ENCODE data around the gene MAML2. TPM values are rescaled to one million over a fixed set of nuclear protein-coding genes. Genes with fewer than 3 reads are reported as not detected.

The MAML2 gene
- total RNA-seq, 4 donors from 2014 or later: 4.7 to 21.7 (median 7.3) TPM

DNA sequence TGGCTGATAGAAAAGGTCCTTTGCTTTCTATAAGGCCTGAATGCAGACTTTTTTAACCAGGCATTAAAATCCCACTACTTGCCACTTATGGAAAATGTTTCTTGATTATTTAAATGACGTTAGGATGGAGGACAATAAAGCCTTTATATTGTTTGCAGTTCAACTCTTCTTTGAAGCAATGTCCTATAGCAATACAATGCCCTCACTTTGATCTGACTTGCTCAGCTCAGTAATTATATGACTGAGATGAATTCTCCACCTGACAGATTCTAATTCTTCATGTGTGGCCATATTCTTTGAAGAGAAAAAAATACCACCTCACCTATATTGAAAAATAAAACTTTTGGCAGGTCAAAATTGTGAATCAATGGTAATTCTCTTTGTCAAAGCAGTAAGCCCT, 237.1 kb downstream of the MAML2 start:
- DNase-seq: no peak
- H3K27ac ChIP-seq: no peak overlapping the region
- H3K27me3 ChIP-seq: no peaks in the 10 kb centered on the region
- intact Hi-C loops (cut with DNase I): no loop called here
- H3K4me3 ChIP-seq: no peak overlapping the region
- H3K36me3 ChIP-seq: no peaks in the 10 kb centered on the region
- 49 to 52% methylated on average over 1 of the region's 1 CpG for WGBS, 2 donors
- peaks cover 0 to 38% (median 8%) of the 10 kb centered on the region in 3 donors for H3K4me1 ChIP-seq
- no peaks in the 10 kb centered on the region for H3K9me3 ChIP-seq
- TF ChIP-seq POLR2A (IDR thresholded peaks at IDR 0.05): no peak

DNA sequence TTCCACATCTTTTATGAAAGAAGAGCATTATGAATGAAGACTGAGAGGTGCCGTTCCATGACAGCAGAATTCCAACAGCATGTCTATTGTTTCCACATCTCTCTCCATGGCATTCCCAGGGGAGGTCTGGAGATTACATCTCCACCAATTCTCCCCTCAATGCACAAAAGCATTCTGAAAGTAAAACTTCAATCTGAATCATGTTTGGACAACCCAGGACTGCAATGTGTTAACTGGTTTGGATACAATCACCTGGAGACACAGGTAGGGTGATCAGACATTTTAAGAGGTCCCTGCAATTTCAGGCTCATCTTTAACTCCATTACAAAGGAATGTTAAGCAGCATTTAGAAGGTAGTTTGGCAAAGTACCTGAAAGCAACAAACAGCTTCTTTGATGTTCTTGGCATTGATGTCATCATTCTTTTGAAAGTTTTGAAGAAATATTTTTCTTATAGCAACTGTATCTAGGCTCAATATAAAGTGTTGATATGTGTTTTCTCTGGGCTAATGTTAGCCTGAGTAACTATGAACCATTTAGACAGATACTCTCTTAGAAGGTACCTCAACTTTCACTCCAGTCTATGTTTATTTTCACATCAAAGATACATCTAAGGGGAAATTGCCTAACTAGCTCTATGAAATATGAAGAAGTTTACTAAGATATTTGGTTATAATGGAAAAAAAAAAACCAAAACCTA, 237.6 kb downstream of the MAML2 start:
- TF ChIP-seq, protein P1, sequence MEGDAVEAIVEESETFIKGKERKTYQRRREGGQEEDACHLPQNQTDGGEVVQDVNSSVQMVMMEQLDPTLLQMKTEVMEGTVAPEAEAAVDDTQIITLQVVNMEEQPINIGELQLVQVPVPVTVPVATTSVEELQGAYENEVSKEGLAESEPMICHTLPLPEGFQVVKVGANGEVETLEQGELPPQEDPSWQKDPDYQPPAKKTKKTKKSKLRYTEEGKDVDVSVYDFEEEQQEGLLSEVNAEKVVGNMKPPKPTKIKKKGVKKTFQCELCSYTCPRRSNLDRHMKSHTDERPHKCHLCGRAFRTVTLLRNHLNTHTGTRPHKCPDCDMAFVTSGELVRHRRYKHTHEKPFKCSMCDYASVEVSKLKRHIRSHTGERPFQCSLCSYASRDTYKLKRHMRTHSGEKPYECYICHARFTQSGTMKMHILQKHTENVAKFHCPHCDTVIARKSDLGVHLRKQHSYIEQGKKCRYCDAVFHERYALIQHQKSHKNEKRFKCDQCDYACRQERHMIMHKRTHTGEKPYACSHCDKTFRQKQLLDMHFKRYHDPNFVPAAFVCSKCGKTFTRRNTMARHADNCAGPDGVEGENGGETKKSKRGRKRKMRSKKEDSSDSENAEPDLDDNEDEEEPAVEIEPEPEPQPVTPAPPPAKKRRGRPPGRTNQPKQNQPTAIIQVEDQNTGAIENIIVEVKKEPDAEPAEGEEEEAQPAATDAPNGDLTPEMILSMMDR (IDR thresholded peaks at IDR 0.05): no peak
- TF ChIP-seq POLR2A (IDR thresholded peaks at IDR 0.05): no peak
- Histone ChIP-seq H3K36me3 (no peaks in the 10 kb centered on the region), H3K27ac (no peak overlapping the region), H3K27me3 (no peaks in the 10 kb centered on the region), H3K9me3 (no peaks in the 10 kb centered on the region), H3K4me3 (no peak overlapping the region), H3K4me1 (peaks cover 0 to 41% (median 8%) of the 10 kb centered on the region in 3 donors)
- 24 to 54% methylated on average over 1 of the region's 1 CpG for WGBS, 2 donors
- intact Hi-C loops (cut with DNase I): no loop called here
- DNase-seq: no peak

DNA sequence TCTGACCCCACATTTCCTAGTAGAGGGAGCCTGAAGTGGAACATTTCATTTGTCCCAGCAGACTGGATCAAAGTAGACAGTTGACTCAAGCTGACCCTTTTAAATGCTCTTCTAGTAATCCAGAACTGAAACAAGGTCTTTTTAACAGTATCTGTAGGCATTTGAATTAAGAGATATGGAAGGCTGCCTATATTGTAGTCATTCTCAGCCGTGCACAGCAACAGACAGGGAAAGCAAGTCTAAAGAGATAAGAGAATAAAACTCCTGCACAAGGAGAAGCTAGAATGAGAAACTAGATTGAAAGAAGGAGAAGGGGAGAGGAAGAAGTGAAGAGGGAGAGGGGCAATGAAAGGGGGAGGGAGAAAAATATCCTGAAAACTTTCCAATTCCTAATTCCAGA, 238.5 kb downstream of the MAML2 start:
- TF ChIP-seq, protein P1 (IDR thresholded peaks at IDR 0.05): no peak
- TF ChIP-seq POLR2A (IDR thresholded peaks at IDR 0.05): no peak
- intact Hi-C loops (cut with DNase I): no loop called here

DNA sequence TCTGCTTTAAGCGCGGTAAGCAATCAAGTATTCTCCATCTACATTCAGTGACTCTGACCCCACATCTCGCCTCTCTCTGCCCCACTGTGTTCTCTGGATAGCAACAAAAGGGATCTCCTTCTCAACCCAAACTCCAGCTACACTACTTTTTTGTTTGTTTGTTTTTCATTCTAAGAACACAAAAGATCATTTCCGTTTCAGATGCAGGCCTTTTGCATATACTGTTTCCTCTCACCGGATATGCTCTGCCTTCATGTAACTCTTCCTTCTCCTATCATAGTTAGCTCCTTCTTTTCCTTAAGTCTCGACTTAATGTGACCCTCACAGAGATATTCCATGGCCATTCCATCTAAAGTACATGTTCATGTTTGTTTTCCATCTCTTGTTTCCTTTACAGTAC, 239.3 kb downstream of the MAML2 start:
- DNase-seq: no peak
- Histone ChIP-seq H3K27me3 (no peaks in the 10 kb centered on the region), H3K9me3 (no peaks in the 10 kb centered on the region), H3K36me3 (no peaks in the 10 kb centered on the region), H3K27ac (no peak overlapping the region), H3K4me1 (peaks cover 0 to 48% (median 8%) of the 10 kb centered on the region in 3 donors), H3K4me3 (no peak overlapping the region)
- intact Hi-C loops (cut with DNase I): no loop called here
- WGBS, 2 donors: 86 to 88% methylated on average over 6 of the region's 6 CpGs
- TF ChIP-seq, protein P1 (IDR thresholded peaks at IDR 0.05): no peak
- TF ChIP-seq POLR2A (IDR thresholded peaks at IDR 0.05): no peak

More for the DNA sequence above, 238.5 kb downstream of the MAML2 start:
- no peaks in the 10 kb centered on the region for H3K27me3 ChIP-seq
- no peak for DNase-seq
- H3K36me3 ChIP-seq: no peaks in the 10 kb centered on the region
- H3K9me3 ChIP-seq: no peaks in the 10 kb centered on the region
- H3K27ac ChIP-seq: no peak overlapping the region
- H3K4me3 ChIP-seq: no peak overlapping the region
- WGBS, 2 donors: 40 to 64% methylated on average over 1 of the region's 1 CpG
- peaks cover 0 to 41% (median 8%) of the 10 kb centered on the region in 3 donors for H3K4me1 ChIP-seq

DNA sequence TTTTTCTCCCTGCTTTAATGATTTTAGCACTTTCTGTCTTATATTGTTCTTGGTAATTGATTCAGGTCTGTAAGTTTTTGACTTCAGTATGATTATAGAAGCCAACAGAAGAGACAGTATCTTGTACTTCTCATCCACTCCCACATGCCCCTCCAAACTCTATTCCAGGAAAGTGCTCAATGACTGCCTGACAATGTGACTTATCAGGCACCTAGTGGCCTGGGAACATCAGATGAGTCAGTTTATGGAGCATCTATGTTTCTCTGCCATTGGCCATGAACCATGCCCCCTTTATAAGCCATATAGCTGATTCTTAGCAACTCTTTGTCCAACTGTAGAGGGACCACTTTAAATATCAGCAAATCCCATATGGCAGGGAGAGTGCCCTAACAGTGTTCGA, 239.9 kb downstream of the MAML2 start:
- TF ChIP-seq, protein P1 (IDR thresholded peaks at IDR 0.05): no peak
- no peak for TF ChIP-seq POLR2A (IDR thresholded peaks at IDR 0.05)
- Histone ChIP-seq H3K27me3 (no peaks in the 10 kb centered on the region), H3K9me3 (no peaks in the 10 kb centered on the region), H3K27ac (no peak overlapping the region), H3K4me1 (peaks cover 0 to 54% (median 14%) of the 10 kb centered on the region in 3 donors), H3K4me3 (no peak overlapping the region), H3K36me3 (no peaks in the 10 kb centered on the region)
- 71 to 89% methylated on average over 1 of the region's 1 CpG for WGBS, 2 donors
- no peak for DNase-seq
- intact Hi-C loops (cut with DNase I): no loop called here

Data from esophagus squamous epithelium (tissue), 5 donors.